OCI-LY1 (cell line): ENCODE measurements around the gene FAAP100.
"Not testable (repeated sequence)": the region's sequence is repeated elsewhere in the genome, so short reads cannot be mapped to it uniquely, and the experiment has no call there.

Source experiments
- H2AFZ ChIP-seq: fragments of 200-600 bp; sonication (generic), shearing (Covaris generic); 2 replicates; pipeline ENCODE4 v1.6.0; 2014; ENCODE audit warnings: antibody characterized with exemption, mild to moderate bottlenecking, low read length
- H3F3A ChIP-seq: fragments of 200-600 bp; sonication (generic), shearing (Covaris generic); 2 replicates; pipeline ENCODE4 v1.6.0; 2014; ENCODE audit warnings: mild to moderate bottlenecking, antibody characterized with exemption, low read length, moderate library complexity; ENCODE audit not compliant: insufficient read depth
- H3K27ac ChIP-seq: fragments of 200-600 bp; sonication (generic); 2 replicates; pipeline ENCODE4 v1.5.1; 2014; ENCODE audit warnings: low read length, mixed run types, mild to moderate bottlenecking, low read depth; ENCODE audit not compliant: poor library complexity, severe bottlenecking
- H3K27me3 ChIP-seq: fragments of 200-600 bp; sonication (generic); 2 replicates; pipeline ENCODE4 v1.6.0; 2014; ENCODE audit warnings: antibody characterized with exemption, mild to moderate bottlenecking, low read length, moderate library complexity; ENCODE audit not compliant: insufficient read depth
- H3K36me3 ChIP-seq: fragments of 200-600 bp; sonication (generic); 2 replicates; pipeline ENCODE4 v1.6.1; 2014; ENCODE audit warnings: mild to moderate bottlenecking, antibody characterized with exemption, low read length, moderate library complexity, mixed read lengths; ENCODE audit not compliant: insufficient read depth
- H3K4me1 ChIP-seq: fragments of 200-600 bp; sonication (generic); 2 replicates; pipeline ENCODE4 v1.5.1; 2014; ENCODE audit warnings: mild to moderate bottlenecking, low read length, moderate library complexity; ENCODE audit not compliant: insufficient read depth, severe bottlenecking
- H3K4me2 ChIP-seq: fragments of 200-600 bp; sonication (generic), shearing (Covaris generic); 2 replicates; pipeline ENCODE4 v1.6.1; 2014; ENCODE audit warnings: low read length
- H3K4me3 ChIP-seq: fragments of 200-600 bp; sonication (generic); 2 replicates; pipeline ENCODE4 v1.5.1; 2014; ENCODE audit warnings: low read length, low read depth, mild to moderate bottlenecking, mixed read lengths; ENCODE audit not compliant: poor library complexity, severe bottlenecking
- H3K79me2 ChIP-seq: fragments of 200-600 bp; shearing (Covaris generic); 2 replicates; pipeline ENCODE4 v1.6.1; 2016; ENCODE audit warnings: mixed run types, low read length, mixed read lengths; ENCODE audit not compliant: insufficient read depth
- H3K9ac ChIP-seq: fragments of 200-600 bp; sonication (generic), shearing (Covaris generic); 2 replicates; pipeline ENCODE4 v1.6.1; 2014; ENCODE audit warnings: mild to moderate bottlenecking, low read length, mixed read lengths
- H3K9me2 ChIP-seq: fragments of 200-600 bp; sonication (generic), shearing (Covaris generic); 2 replicates; pipeline ENCODE4 v1.6.1; 2014; ENCODE audit warnings: low read depth, mild to moderate bottlenecking, low read length, mixed read lengths
- H3K9me3 ChIP-seq: fragments of 200-600 bp; shearing (Covaris generic); 2 replicates; pipeline ENCODE4 v1.6.1; 2014; ENCODE audit warnings: low read length, mixed read lengths
- H4K20me1 ChIP-seq: fragments of 200-600 bp; sonication (generic), shearing (Covaris generic); 2 replicates; pipeline ENCODE4 v1.6.0; 2016; ENCODE audit warnings: mild to moderate bottlenecking, low read length; ENCODE audit not compliant: insufficient read depth
- EZH2 ChIP-seq: fragments of 200-600 bp; sonication (generic), shearing (Covaris generic); IDR thresholded peaks from 2 replicates; pipeline ENCODE4 v1.8.0; 2017; ENCODE audit warnings: borderline replicate concordance, mixed run types, mild to moderate bottlenecking, antibody characterized with exemption, low read length, moderate library complexity, mixed read lengths
- TF ChIP-seq, protein P1 (sequence below): fragments of 200-600 bp; sonication (generic), shearing (Covaris generic); IDR thresholded peaks from 2 replicates; pipeline ENCODE4 v1.5.1; 2017; ENCODE audit warnings: mild to moderate bottlenecking, antibody characterized with exemption, low read length, moderate library complexity, mixed read lengths

FAAP100 gene

GRCh38 chr17:81589612-81590011 is 37.5 kb upstream of the FAAP100 start:
- H3K9me2 ChIP-seq = no peaks in the 10 kb centered on the region
- H3K36me3 ChIP-seq = peaks cover 92% of the 10 kb centered on the region
- TF ChIP-seq, protein P1, sequence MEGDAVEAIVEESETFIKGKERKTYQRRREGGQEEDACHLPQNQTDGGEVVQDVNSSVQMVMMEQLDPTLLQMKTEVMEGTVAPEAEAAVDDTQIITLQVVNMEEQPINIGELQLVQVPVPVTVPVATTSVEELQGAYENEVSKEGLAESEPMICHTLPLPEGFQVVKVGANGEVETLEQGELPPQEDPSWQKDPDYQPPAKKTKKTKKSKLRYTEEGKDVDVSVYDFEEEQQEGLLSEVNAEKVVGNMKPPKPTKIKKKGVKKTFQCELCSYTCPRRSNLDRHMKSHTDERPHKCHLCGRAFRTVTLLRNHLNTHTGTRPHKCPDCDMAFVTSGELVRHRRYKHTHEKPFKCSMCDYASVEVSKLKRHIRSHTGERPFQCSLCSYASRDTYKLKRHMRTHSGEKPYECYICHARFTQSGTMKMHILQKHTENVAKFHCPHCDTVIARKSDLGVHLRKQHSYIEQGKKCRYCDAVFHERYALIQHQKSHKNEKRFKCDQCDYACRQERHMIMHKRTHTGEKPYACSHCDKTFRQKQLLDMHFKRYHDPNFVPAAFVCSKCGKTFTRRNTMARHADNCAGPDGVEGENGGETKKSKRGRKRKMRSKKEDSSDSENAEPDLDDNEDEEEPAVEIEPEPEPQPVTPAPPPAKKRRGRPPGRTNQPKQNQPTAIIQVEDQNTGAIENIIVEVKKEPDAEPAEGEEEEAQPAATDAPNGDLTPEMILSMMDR = no peak
- TF ChIP-seq EZH2 = no peak
- no peaks in the 10 kb centered on the region for H3K79me2 ChIP-seq
- no peaks in the 10 kb centered on the region for H3K9me3 ChIP-seq
- H2AFZ ChIP-seq = no peak overlapping the region
- H3K4me1 ChIP-seq = no peaks in the 10 kb centered on the region
- no peaks in the 10 kb centered on the region for H4K20me1 ChIP-seq
- H3K4me3 ChIP-seq = no peak overlapping the region
- no peak overlapping the region for H3K9ac ChIP-seq
- no peaks in the 10 kb centered on the region for H3F3A ChIP-seq
- no peak overlapping the region for H3K27ac ChIP-seq
- H3K4me2 ChIP-seq = no peak overlapping the region
- no peaks in the 10 kb centered on the region for H3K27me3 ChIP-seq

DNA sequence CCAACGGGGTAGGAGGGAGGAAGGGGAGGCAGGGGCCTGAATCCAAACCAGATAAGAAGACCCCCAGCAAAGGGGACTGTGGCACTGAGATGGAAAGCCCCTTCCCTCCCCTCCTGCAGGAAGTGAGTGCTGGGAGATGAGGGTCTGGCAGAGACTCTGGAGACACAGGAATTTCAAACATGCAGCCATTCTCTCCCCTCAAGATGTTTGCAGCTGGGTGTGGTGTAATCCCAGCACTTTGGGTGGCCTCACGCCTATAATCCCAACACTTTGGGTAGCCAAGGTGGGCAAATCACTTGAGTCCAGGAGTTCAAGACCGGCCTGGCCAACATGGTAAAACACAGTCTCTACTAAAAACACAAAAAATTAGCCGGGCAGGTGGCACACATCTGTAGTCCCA is 33.9 kb upstream of the FAAP100 start:
- H3K36me3 ChIP-seq = peaks cover 91% of the 10 kb centered on the region
- H2AFZ ChIP-seq = no peak overlapping the region
- H3K9ac ChIP-seq = no peak overlapping the region
- no peak for TF ChIP-seq EZH2
- TF ChIP-seq, protein P1 = no peak
- H3K4me3 ChIP-seq = no peak overlapping the region
- no peak overlapping the region for H3K4me2 ChIP-seq
- no peaks in the 10 kb centered on the region for H3K79me2 ChIP-seq
- no peaks in the 10 kb centered on the region for H3F3A ChIP-seq
- no peak overlapping the region for H3K27ac ChIP-seq
- H3K4me1 ChIP-seq = no peaks in the 10 kb centered on the region
- H4K20me1 ChIP-seq = no peaks in the 10 kb centered on the region
- no peaks in the 10 kb centered on the region for H3K9me3 ChIP-seq
- no peaks in the 10 kb centered on the region for H3K9me2 ChIP-seq
- H3K27me3 ChIP-seq = no peaks in the 10 kb centered on the region

GRCh38 chr17:81584771-81585170 is 32.6 kb upstream of the FAAP100 start:
- not testable (repeated sequence) for H3F3A ChIP-seq, H2AFZ ChIP-seq, H3K27ac ChIP-seq, H3K4me3 ChIP-seq, H3K9ac ChIP-seq, H3K79me2 ChIP-seq, H3K4me2 ChIP-seq, H3K4me1 ChIP-seq, H4K20me1 ChIP-seq, H3K9me3 ChIP-seq, H3K27me3 ChIP-seq, H3K9me2 ChIP-seq
- peaks cover 89% of the 10 kb centered on the region for H3K36me3 ChIP-seq

- H3K4me1 ChIP-seq = no peaks in the 10 kb centered on the region
- H3K79me2 ChIP-seq = no peaks in the 10 kb centered on the region
- no peaks in the 10 kb centered on the region for H3K27me3 ChIP-seq
- H3K4me2 ChIP-seq = no peak overlapping the region
- no peak overlapping the region for H3K27ac ChIP-seq
- H3K9me3 ChIP-seq = no peaks in the 10 kb centered on the region
- no peaks in the 10 kb centered on the region for H4K20me1 ChIP-seq
- H3K9me2 ChIP-seq = no peaks in the 10 kb centered on the region
- H3K9ac ChIP-seq = no peak overlapping the region
- no peak overlapping the region for H3K4me3 ChIP-seq
- TF ChIP-seq, protein P1 = no peak
- TF ChIP-seq EZH2 = no peak
- no peak overlapping the region for H2AFZ ChIP-seq
- no peaks in the 10 kb centered on the region for H3F3A ChIP-seq
- peaks cover 90% of the 10 kb centered on the region for H3K36me3 ChIP-seq
Measured at GRCh38 chr17:81583589-81584342, 31.6 kb upstream of the FAAP100 start.
